ENCODE measurements around the gene KCNK3.
A peak's percentile ranks its signal among the peaks of the same experiment; 100 is the strongest.
"Not testable (repeated sequence)": the region's sequence is repeated elsewhere in the genome, so short reads cannot be mapped to it uniquely, and the experiment has no call there.

KCNK3 gene

DNA sequence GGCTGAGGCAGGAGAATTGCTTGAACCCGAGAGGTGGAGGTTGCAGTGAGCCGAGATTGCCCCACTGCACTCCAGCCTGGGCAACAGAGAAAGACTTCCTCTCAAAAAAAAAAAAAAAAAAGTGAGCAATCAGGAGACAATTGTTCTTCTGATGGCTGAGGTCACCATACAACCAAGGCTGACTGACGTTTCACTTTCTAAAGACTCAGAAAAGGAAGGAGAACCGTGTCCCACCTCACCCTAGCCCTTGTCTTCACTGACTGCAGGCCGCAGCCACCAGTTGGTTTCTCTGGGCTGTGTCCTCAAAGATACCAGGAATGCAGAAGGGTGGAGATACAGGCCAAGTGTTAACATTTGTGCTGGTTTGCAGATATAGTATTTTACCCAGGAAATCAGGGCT lies 63.8 kb downstream of the KCNK3 start:
- DNase-seq (ENCODE audit: low read depth) = no peak

DNA sequence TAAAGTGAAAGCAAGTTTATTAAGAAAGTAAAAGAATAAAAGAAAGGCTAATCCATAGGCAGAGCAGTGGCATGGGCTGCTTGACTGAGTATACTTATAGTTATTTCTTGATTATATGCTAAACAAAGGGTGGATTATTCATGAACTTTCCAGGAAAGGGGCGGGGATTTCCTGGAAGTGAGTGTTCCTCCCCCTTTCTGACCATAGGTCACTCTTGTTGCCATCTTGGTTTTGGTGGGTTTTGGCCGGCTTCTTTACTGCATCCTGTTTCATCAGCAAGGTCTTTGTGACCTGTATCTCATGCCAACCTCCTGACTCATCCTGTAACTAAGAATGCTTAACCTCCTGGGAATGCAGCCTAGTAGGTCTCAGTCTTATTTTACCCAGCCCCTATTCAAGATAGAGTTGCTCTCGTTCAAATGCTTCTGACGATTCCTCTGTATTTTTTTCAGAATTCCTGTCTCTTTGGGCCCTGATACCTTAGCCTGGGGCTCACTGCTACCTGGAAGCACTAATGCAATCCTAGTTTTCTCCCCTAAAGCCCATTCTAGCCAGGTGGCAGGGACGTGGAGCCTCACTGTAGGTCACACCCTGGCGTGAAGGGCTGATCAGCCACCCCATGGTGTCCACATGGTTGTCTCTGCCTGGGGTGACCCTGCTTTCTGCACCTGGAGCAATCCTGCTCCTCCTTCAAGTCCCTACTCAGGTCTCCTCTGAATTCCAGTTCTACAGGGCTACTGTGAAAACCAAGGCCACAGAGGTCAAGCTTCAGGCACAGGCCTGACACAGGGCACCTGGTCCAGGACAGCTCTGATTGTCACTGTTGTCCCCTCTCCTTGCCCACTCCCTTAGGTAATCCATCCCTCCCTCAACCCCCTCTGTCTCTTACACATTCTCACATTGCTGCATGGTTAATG lies 65.6 kb downstream of the KCNK3 start:
- DNase-seq (ENCODE audit: low read depth) = peak; percentile 98

DNA sequence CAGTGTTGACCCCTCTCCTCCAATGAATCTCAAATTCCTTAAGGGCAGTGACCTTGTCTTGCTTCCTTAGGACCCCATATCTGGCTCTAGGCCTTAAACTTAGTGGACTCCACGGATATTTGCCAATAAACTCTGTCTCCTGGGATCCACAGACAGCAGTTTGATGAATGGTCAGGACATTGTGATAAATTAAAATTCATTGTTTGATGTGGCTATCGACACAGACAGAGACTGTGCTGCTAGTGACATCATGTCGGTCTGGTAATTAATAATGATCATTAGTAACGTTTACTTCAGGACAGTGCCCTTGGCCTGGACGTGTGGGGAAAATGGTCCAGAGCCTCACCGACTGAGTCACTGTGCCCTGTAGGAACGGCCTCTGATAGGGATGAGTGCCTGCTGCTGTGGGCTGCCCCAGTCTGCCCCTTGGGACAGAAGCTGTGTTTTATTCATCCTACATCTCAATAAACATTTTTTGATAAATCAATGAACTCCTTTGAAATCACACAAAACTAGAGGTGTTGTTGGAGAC lies 66.3 kb downstream of the KCNK3 start:
- peak; percentile 44 for DNase-seq (ENCODE audit: low read depth)

DNA sequence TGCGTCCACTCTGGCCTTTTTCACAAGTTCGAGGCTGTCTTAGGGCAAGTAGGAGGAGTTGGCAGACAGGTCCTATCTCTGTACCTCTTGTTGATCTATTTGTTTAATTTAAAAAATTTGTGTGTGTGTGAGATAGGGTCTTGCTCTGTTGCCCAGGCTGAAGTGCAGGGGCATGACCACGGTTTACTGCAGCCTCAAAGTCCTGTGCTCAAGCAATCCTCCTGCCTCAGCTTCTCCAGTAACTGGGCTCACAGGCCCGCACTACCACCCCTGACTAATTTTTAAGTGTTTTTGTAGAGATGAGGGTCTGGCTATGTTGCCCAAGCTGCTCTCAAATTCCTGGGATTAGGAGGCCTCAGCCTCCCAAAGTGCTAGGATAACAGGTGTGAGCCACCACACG lies 67.3 kb downstream of the KCNK3 start:
- DNase-seq (ENCODE audit: low read depth) = no peak

GRCh38 chr2:26760991-26761390 lies 68.5 kb downstream of the KCNK3 start:
- not testable (repeated sequence) for DNase-seq (ENCODE audit: low read depth)

DNA sequence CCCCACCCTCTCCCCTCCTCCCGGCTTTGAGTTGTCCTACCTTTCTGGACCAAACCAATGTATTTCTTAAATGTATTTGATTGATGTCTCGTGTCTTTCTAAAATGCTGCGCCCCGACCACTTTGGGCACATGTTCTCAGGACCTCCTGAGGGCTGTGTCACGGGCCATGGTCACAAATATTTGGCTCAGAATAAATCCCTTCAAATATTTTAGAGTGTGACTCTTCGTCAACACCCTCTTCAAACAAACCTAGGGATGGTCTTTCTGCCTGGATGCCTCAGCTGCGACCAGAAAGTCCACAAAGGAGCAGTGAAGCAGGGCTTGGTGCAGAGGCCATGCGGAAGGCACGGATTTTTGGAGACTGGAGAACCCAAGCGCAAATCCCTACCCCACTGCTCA lies 70.5 kb downstream of the KCNK3 start:
- DNase-seq (ENCODE audit: low read depth) = no peak

- peak; percentile 85 for DNase-seq (ENCODE audit: low read depth)
Measured at GRCh38 chr2:26764078-26764887, 71.8 kb downstream of the KCNK3 start, which contains the start of gene SLC35F6. SLC35F6 (plus strand) TSS chr2:26764284; CDS start chr2:26764350, 66 bp downstream.

- DNase-seq (ENCODE audit: low read depth) = no peak
Measured at GRCh38 chr2:26764906-26765305, 72.4 kb downstream of the KCNK3 start.

GRCh38 chr2:26765475-26766200 lies 73.1 kb downstream of the KCNK3 start:
- no peak for DNase-seq (ENCODE audit: low read depth)

DNA sequence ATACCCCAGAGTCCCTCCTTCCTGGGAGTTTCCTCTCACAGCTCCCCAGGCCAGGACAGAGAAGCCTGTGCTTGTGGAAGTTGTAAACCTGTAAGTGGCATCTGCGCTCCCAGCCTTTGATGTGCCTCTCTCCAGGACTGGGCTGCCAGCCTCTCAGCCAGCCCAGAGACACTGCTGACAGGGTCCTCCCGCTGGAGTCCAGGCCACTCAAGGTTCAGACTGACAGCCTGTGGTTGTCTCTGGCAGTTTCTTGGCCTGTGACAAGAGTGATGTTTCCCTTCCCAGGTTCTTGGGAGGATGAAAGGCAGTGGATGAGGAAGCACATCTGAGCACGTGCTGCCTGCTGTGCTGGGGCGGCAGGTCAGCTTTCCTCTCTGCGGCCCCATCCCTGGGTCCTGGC lies 74.6 kb downstream of the KCNK3 start:
- DNase-seq (ENCODE audit: low read depth) = no peak

DNA sequence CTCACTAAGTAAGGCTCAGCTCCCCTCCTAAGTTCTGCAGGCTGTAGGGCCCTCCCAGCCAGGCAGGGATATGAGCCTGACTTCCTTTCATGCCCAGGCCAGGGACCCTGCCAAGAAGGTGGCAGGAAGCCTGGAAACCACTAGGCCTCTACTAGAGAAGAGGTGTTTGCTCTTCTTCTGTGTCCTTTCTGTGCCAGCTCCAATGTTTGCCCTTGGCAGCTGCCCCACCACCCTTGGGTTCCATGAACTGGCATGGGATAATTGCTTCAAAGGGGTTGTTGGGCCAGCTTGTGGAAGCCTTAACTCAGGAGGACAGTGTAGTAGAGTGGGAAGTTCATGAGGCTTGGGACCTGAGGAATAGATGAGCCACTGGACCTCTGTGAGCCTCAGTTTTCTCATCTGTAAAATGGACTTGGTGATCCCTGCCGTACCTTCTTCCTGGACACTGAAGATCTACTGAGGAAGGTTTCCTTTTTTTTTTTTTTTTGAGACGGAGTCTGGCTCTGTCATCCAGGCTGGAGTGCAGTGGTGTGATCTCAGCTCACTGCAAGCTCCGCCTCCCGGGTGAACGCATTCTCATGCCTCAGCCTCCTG lies 75.5 kb downstream of the KCNK3 start:
- no peak for DNase-seq (ENCODE audit: low read depth)

GRCh38 chr2:26768759-26769088 lies 76.2 kb downstream of the KCNK3 start:
- no peak for DNase-seq (ENCODE audit: low read depth)

GRCh38 chr2:26769089-26769761 lies 76.7 kb downstream of the KCNK3 start:
- DNase-seq (ENCODE audit: low read depth) = peak; percentile 62

DNA sequence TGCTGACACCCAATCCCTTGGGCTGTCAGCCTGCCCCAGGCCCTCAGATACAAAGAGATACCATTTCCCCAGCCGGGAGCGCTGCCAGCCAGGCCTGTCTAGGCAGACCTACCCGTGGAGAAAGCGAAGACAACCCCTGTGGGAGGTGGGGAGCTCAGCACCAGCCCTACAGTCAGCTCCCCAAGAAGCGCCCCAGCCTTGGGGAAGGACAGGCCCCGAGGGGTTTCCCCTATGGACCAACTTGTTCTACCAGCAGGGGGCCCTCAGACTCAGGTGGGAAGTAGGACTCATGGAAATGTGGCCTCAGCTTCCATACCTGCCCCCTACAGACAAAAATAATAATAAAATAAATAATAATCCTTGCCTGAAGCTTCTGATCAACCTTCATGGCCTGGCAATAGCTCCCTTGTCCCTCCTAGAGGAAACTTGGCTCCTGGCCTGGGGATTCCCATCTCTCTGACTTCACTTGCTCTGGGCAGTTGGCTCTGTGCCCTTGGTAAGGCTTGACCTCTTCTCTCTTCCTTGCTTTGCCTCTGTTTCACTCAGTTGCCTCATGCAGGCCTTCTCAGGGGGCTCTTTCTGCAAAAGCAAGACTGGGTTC lies 78.6 kb downstream of the KCNK3 start:
- peak; percentile 76 for DNase-seq (ENCODE audit: low read depth)

- DNase-seq (ENCODE audit: low read depth) = peak; percentile 54
Measured at GRCh38 chr2:26772064-26773001, 79.8 kb downstream of the KCNK3 start.

DNA sequence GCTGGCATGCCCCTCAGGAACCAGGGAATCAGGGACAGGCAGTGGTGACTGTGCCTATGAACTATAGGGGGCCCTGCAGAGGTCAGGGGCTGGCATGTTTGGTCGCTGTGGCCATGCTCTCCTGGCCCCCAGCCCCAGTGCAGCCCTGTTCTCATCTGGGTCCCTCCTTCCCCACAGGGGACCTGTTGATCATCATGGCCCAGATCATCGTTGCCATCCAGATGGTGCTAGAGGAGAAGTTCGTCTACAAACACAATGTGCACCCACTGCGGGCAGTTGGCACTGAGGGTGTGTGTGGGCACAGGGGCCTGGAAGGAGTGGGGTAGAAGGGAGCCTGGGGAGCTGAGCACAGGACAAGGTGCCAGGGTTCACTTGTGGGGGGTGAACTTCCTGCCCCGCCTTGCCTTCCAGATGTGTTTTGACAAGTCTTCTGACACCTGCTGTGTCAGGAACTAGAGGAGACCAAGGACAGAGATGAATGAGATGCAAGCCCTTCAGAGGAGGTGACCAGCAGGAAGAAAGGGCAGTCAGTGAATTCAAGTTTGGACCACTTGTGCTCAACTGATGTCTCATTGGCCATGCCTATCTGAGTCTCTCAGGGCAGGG lies 83.8 kb downstream of the KCNK3 start:
- DNase-seq (ENCODE audit: low read depth) = no peak

DNA sequence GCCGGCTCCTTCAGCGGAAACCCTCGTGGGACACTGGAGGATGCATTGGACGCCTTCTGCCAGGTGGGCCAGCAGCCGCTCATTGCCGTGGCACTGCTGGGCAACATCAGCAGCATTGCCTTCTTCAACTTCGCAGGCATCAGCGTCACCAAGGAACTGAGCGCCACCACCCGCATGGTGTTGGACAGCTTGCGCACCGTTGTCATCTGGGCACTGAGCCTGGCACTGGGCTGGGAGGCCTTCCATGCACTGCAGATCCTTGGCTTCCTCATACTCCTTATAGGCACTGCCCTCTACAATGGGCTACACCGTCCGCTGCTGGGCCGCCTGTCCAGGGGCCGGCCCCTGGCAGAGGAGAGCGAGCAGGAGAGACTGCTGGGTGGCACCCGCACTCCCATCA lies 85.6 kb downstream of the KCNK3 start:
- no peak for DNase-seq (ENCODE audit: low read depth)

GRCh38 chr2:26778507-26778906 lies 86.0 kb downstream of the KCNK3 start:
- no peak for DNase-seq (ENCODE audit: low read depth)

- DNase-seq (ENCODE audit: low read depth) = no peak
Measured at GRCh38 chr2:26780203-26780760, 87.8 kb downstream of the KCNK3 start.
